Lower lobe of right lung (tissue), 2 donors: ENCODE results near the gene B3GAT2. TPM values are rescaled to one million over a fixed set of nuclear protein-coding genes. Genes with fewer than 3 reads are reported as not detected.
A peak's percentile ranks its signal among the peaks of the same experiment; 100 is the strongest.

Experiments used
- ATAC-seq, 2 donors: fragments of 200-7000 bp; cut with Tn5 transposase; one replicate each; pipeline ENCODE4 v1.9.1; 2020 to 2022; ENCODE audit warnings: mild to moderate bottlenecking in 2 of 2, moderate library complexity in 2 of 2
- DNase-seq: peaks from one replicate; pipeline ENCODE4 v3.0.0-alpha.2; 2020
- H3K27ac ChIP-seq: fragments of 200-600 bp; one replicate; pipeline ENCODE4 v1.8.0; 2022
- H3K27me3 ChIP-seq: fragments of 200-600 bp; one replicate; pipeline ENCODE4 v1.8.0; 2022; ENCODE audit warnings: low read depth
- H3K36me3 ChIP-seq: fragments of 200-600 bp; one replicate; pipeline ENCODE4 v1.8.0; 2022; ENCODE audit warnings: mild to moderate bottlenecking
- H3K4me1 ChIP-seq: fragments of 200-600 bp; one replicate; pipeline ENCODE4 v1.8.0; 2022
- H3K4me3 ChIP-seq: fragments of 200-600 bp; one replicate; pipeline ENCODE4 v1.8.0; 2022; ENCODE audit warnings: mild to moderate bottlenecking
- H3K9me3 ChIP-seq: fragments of 200-600 bp; one replicate; pipeline ENCODE4 v1.8.0; 2022
- intact Hi-C: fragments of 100-400 bp; cut with DNase I; formaldehyde crosslinking; loops from one replicate; pipeline ENCODE4 v1.11.0; 2022
- long read RNA-seq: library from polyadenylated mRNA; unstranded; transcript quantifications from one replicate; pipeline ENCODE4 v2.0.0, GENCODE V29; 2021
- total RNA-seq: library from RNA; stranded (reverse); fragmentation: NEBNext Ultra II Directional; extraction: Animal tissue kit (Norgen Biotek cat#: 25700); gene quantifications from one replicate; pipeline ENCODE4 v1.2.1, GENCODE V29; 2021
- TF ChIP-seq, protein P1 (sequence below): fragments of 200-600 bp; IDR thresholded peaks from one replicate; pipeline ENCODE4 v1.8.0; 2022; ENCODE audit warnings: antibody characterized with exemption, mild to moderate bottlenecking
- donor health status: DM: no; HTN: yes; CAD: no; lungs with severe emphysema.

B3GAT2 gene, protein sequence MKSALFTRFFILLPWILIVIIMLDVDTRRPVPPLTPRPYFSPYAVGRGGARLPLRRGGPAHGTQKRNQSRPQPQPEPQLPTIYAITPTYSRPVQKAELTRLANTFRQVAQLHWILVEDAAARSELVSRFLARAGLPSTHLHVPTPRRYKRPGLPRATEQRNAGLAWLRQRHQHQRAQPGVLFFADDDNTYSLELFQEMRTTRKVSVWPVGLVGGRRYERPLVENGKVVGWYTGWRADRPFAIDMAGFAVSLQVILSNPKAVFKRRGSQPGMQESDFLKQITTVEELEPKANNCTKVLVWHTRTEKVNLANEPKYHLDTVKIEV
- total RNA-seq = 0.12 TPM
- long read RNA-seq, partial matches to known transcripts = 0 of 4 reads
- long read RNA-seq, other reads (novel, unspliced or antisense) = 4 of 4 reads

DNA sequence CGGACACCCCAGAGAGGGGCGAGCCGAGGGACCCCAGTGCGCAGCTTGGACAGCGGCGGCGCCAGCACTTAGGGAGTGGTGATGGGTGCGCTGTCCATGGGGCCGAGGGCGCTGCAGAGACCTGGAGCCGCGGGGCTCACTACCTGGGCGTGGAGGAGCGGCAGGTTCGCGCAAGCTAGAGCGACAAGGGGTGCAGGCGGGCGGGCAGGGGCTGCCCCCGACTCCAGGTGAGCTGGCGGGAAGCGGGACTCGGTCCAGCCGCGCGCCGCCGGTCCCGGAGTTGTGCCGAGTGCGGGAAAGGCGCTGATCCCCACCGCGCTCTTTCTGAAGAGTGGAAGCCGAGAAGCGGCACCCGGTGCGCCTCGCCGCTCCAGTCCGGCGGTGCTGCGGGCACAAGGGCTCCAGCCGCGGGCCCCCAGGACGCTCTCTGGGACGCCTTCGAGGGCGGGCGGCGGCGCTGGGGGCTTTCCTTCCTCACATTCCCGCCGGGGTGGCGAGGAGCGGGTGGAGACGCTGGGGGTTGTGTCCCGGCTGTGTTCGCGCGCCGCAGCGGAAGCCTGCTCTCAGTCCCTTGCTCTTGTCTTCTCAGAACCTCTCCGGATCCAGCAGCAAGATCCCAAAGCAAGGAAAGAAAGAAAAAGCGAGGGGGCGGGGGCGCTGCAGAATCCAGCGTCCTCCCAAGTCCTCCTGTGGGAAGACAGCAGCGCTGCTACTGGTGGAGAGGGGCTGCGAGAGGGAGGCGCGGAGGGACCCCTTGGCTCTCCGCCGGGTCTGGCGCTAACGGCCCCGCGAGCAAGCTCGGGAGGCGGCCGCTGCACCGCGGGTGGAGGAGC lies at the start of gene B3GAT2:
B3GAT2 (minus strand) TSS at position 610 of the 833 bp plus-strand sequence. CDS start 631 bp downstream, outside the sequence.
- ATAC-seq = peak; percentile 43 to 55
- intact Hi-C loops = no loop called here
- Histone ChIP-seq H3K27ac (no peak within 1 kb of the TSS), H3K4me1 (peaks cover 21% of the 10 kb centered on the region), H3K27me3 (peaks cover 50% of the 10 kb centered on the region), H3K36me3 (no peaks in the 10 kb centered on the region), H3K9me3 (no peaks in the 10 kb centered on the region), H3K4me3 (peak within 1 kb of the TSS; percentile 62)
- DNase-seq = no peak
- TF ChIP-seq, protein P1, sequence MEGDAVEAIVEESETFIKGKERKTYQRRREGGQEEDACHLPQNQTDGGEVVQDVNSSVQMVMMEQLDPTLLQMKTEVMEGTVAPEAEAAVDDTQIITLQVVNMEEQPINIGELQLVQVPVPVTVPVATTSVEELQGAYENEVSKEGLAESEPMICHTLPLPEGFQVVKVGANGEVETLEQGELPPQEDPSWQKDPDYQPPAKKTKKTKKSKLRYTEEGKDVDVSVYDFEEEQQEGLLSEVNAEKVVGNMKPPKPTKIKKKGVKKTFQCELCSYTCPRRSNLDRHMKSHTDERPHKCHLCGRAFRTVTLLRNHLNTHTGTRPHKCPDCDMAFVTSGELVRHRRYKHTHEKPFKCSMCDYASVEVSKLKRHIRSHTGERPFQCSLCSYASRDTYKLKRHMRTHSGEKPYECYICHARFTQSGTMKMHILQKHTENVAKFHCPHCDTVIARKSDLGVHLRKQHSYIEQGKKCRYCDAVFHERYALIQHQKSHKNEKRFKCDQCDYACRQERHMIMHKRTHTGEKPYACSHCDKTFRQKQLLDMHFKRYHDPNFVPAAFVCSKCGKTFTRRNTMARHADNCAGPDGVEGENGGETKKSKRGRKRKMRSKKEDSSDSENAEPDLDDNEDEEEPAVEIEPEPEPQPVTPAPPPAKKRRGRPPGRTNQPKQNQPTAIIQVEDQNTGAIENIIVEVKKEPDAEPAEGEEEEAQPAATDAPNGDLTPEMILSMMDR = no peak

DNA sequence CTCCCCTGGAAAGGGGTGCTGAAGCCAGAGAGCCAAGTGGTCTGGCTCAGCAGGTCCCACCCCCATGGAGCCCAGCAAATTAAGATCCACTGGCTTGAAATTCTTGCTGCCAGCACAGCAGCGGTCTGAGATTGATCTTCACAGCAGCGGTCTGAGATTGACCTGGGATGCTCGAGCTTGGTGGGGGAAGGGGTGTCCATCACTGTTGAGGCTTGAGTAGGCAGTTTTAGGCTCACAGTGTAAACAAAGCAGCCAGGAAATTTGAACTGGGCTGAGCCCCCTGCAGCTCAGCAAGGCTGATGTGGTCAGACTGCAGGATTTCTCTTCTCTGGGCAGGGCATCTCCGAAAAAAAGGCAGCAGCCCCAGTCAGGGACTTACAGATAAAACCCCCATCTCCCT lies 41.3 kb upstream of the B3GAT2 start:
- intact Hi-C loops = no loop called here
- ATAC-seq = no peak

DNA sequence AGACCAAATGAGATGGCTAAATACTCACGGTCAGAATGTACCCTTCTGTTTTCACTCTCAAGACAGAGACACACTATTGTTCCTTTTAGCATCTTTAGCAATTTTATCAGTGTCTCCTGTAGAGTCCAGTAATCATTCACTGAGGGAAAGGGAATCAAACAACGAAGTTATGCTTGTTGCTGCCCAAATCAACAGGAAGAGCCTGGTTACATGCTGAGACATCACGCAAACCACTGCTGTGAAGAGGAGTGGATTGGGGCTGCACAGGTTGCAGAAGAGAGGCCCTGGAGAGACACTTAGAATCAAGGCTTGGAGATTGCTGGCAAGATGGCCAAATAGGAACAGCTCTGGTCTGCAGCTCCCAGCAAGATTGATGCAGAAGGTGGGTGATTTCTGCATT lies 40.5 kb upstream of the B3GAT2 start:
- no peak for ATAC-seq
- Histone ChIP-seq H3K9me3 (no peaks in the 10 kb centered on the region), H3K27ac (no peak overlapping the region), H3K4me3 (no peak overlapping the region), H3K36me3 (no peaks in the 10 kb centered on the region), H3K27me3 (peaks cover 16% of the 10 kb centered on the region), H3K4me1 (no peaks in the 10 kb centered on the region)
- TF ChIP-seq, protein P1 = no peak
- no peak for DNase-seq
- intact Hi-C loops = no loop called here

More for the DNA sequence above, 41.3 kb upstream of the B3GAT2 start:
- TF ChIP-seq, protein P1 = no peak
- H3K27ac ChIP-seq = no peak overlapping the region
- no peaks in the 10 kb centered on the region for H3K4me1 ChIP-seq
- no peaks in the 10 kb centered on the region for H3K36me3 ChIP-seq
- H3K9me3 ChIP-seq = no peaks in the 10 kb centered on the region
- no peak for DNase-seq
- H3K27me3 ChIP-seq = peaks cover 16% of the 10 kb centered on the region
- H3K4me3 ChIP-seq = no peak overlapping the region

DNA sequence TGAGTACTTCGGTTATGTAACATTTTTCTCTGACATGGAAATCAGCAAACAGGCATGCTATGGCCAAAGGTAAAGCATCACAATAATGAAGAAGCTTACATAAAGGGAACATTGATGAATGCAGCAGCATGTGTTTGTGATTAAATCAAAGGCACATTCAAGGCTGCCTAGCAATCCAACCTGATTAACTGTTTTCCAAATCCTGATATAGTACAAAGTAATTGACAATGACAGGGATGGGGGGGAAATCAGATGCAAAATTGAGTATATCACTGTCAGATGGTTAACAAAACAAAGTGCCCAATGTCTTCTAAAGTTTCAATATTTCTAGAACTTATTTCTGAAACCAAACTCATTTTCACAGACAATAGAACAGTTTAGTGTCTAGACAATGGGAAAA lies 39.2 kb upstream of the B3GAT2 start:
- H3K4me3 ChIP-seq = no peak overlapping the region
- DNase-seq = no peak
- H3K4me1 ChIP-seq = no peaks in the 10 kb centered on the region
- H3K36me3 ChIP-seq = no peaks in the 10 kb centered on the region
- intact Hi-C loops = no loop called here
- no peak overlapping the region for H3K27ac ChIP-seq
- no peaks in the 10 kb centered on the region for H3K9me3 ChIP-seq
- ATAC-seq = no peak
- H3K27me3 ChIP-seq = peaks cover 16% of the 10 kb centered on the region
- TF ChIP-seq, protein P1 = no peak

DNA sequence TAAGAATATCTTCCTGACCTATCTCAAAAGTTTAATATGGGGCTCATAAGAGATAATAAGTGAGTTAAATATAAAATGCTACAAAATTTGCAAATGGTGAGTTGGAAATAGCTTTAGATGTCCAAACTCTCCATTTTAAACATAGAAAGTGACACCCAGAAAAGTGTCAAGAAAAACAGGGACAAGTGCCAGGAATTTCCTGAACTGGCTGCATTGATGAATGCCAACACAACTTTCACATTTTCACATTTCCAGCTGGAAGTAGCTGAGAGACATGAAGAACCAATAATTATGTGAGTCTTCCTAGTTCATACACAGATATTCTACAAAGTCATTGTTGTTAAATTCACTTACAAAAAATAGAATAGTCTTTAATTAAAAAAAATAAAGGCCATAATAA lies 38.6 kb upstream of the B3GAT2 start:
- no peaks in the 10 kb centered on the region for H3K36me3 ChIP-seq
- no peak overlapping the region for H3K27ac ChIP-seq
- no peaks in the 10 kb centered on the region for H3K4me1 ChIP-seq
- TF ChIP-seq, protein P1 = no peak
- intact Hi-C loops = no loop called here
- ATAC-seq (no peak), DNase-seq (no peak)
- no peak overlapping the region for H3K4me3 ChIP-seq
- H3K9me3 ChIP-seq = no peaks in the 10 kb centered on the region
- H3K27me3 ChIP-seq = peaks cover 16% of the 10 kb centered on the region
